Panc1 (cell line): Measurements from ENCODE around the gene ATAD5. TPM values are rescaled to one million over a fixed set of nuclear protein-coding genes. Genes with fewer than 3 reads are reported as not detected.

Experiments
- ATAC-seq: fragments of 200-7000 bp; cut with Tn5 transposase; 2 replicates; pipeline ENCODE4 v1.9.1; 2020; ENCODE audit warnings: mild to moderate bottlenecking, moderate library complexity
- Bru-seq: library from RNA; stranded (reverse); fragments of 400-500 nt; gene quantifications from one replicate; lab custom pipeline; 2021; lab: Mats Ljungman, UMichigan
- BruChase-seq, 2 experiments: library from RNA; stranded (reverse); fragments of 400-500 nt; gene quantifications; one replicate each; lab custom pipeline; 2021; lab: Mats Ljungman, UMichigan
- BruUV-seq: library from RNA; stranded (reverse); fragments of 400-500 nt; replicated peaks from 2 replicates; lab custom pipeline; 2021; lab: Mats Ljungman, UMichigan
- CTCF ChIA-PET: fragments of 300-600 bp; sonication (Branson Sonifier 250); formaldehyde crosslinking; loops from one replicate; lab custom pipeline; 2022; ENCODE audit warnings: antibody characterized with exemption; lab: Charles Lee
- POLR2A ChIA-PET: fragments of 300-600 bp; sonication (Branson Sonifier 250); formaldehyde crosslinking; loops from one replicate; lab custom pipeline; 2022; ENCODE audit warnings: antibody characterized with exemption; lab: Charles Lee
- DNase-seq: peaks from one replicate; pipeline ENCODE4 v3.0.0-alpha.2; 2010; ENCODE audit warnings: low read depth, low spot score
- H3K27ac ChIP-seq: 2 replicates; pipeline ENCODE4 v1.5.1; 2011; ENCODE audit warnings: mild to moderate bottlenecking, low read length, inconsistent platforms
- H3K27me3 ChIP-seq: fragments of 200-500 bp; sonication (Bioruptor generic); 2 replicates; pipeline ENCODE4 v1.6.0; 2014; ENCODE audit warnings: low read length, inconsistent platforms; ENCODE audit not compliant: control insufficient read depth, insufficient read depth
- H3K36me3 ChIP-seq: fragments of 200-500 bp; sonication (Bioruptor generic); 2 replicates; pipeline ENCODE4 v1.5.1; 2014; ENCODE audit warnings: inconsistent platforms, mild to moderate bottlenecking, low read length, moderate library complexity; ENCODE audit not compliant: control insufficient read depth, insufficient read depth
- H3K4me1 ChIP-seq: 2 replicates; pipeline ENCODE4 v1.5.1; 2011; ENCODE audit warnings: inconsistent platforms, mild to moderate bottlenecking, low read length, moderate library complexity; ENCODE audit not compliant: control insufficient read depth, insufficient read depth
- H3K4me3 ChIP-seq, 2 experiments: 2 replicates each; pipeline ENCODE4 v1.5.1; 2011 to 2012; ENCODE audit warnings: low read depth in 2 of 2, low read length in 2 of 2, mild to moderate bottlenecking in 2 of 2, inconsistent platforms in 1 of 2, moderate library complexity in 1 of 2
- H3K9me3 ChIP-seq: fragments of 200-500 bp; sonication (Bioruptor generic); 2 replicates; pipeline ENCODE4 v1.5.1; 2014; ENCODE audit warnings: low read depth, mild to moderate bottlenecking, inconsistent platforms, low read length, moderate library complexity; ENCODE audit not compliant: control insufficient read depth, insufficient read depth
- POLR2AphosphoS5 ChIP-seq: IDR thresholded peaks from 2 replicates; pipeline ENCODE4 v1.6.1; 2012; ENCODE audit warnings: mild to moderate bottlenecking, low read depth, low read length, moderate library complexity
- SIN3A ChIP-seq: IDR thresholded peaks from 2 replicates; pipeline ENCODE4 v1.6.1; 2012; ENCODE audit warnings: low read depth, mild to moderate bottlenecking, low read length, moderate library complexity, borderline replicate concordance; ENCODE audit not compliant: insufficient read depth
- TCF7L2 ChIP-seq: IDR thresholded peaks from 2 replicates; pipeline ENCODE4 v1.6.1; 2011; ENCODE audit warnings: mild to moderate bottlenecking, low read depth, low read length, inconsistent platforms
- in situ Hi-C: cut with HindIII; loops from 2 replicates; pipeline ENCODE4 v1.10.0; 2016; ENCODE audit warnings: low sequenced_read_pairs, low pct_unique_long_range_greater_than_20kb
- intact Hi-C: fragments of 100-400 bp; cut with micrococcal nuclease; formaldehyde crosslinking; loops from one replicate; pipeline ENCODE4 v1.10.0; 2022; ENCODE audit not compliant: unreplicated experiment
- long read RNA-seq: library from polyadenylated mRNA; unstranded; transcript quantifications from one replicate; pipeline ENCODE4 v2.0.0, GENCODE V29; 2021; ENCODE audit not compliant: unreplicated experiment
- polyA plus RNA-seq: library from polyadenylated mRNA; unstranded; fragments of >200 nt; gene quantifications from one replicate; pipeline ENCODE4 v1.2.1, GENCODE V29; 2012; ENCODE audit warnings: missing spikeins; ENCODE audit not compliant: insufficient read length
- total RNA-seq: library from RNA; stranded (reverse); gene quantifications from one replicate; pipeline ENCODE4 v1.2.1, GENCODE V29; 2021; ENCODE audit not compliant: unreplicated experiment
- TF ChIP-seq, protein P1 (sequence below): fragments of 450-650 bp; IDR thresholded peaks from 2 replicates; pipeline ENCODE4 v1.5.1; 2017; ENCODE audit warnings: mild to moderate bottlenecking
- TF ChIP-seq, protein P2 (sequence below), 2 experiments: IDR thresholded peaks; 2 replicates each; pipeline ENCODE4 v1.6.1; 2011 to 2012; ENCODE audit warnings: low read depth in 2 of 2, control low read depth in 1 of 2, low read length in 1 of 2, mild to moderate bottlenecking in 1 of 2, moderate library complexity in 1 of 2; ENCODE audit not compliant: insufficient read depth in 1 of 2

Gene ATAD5, protein sequence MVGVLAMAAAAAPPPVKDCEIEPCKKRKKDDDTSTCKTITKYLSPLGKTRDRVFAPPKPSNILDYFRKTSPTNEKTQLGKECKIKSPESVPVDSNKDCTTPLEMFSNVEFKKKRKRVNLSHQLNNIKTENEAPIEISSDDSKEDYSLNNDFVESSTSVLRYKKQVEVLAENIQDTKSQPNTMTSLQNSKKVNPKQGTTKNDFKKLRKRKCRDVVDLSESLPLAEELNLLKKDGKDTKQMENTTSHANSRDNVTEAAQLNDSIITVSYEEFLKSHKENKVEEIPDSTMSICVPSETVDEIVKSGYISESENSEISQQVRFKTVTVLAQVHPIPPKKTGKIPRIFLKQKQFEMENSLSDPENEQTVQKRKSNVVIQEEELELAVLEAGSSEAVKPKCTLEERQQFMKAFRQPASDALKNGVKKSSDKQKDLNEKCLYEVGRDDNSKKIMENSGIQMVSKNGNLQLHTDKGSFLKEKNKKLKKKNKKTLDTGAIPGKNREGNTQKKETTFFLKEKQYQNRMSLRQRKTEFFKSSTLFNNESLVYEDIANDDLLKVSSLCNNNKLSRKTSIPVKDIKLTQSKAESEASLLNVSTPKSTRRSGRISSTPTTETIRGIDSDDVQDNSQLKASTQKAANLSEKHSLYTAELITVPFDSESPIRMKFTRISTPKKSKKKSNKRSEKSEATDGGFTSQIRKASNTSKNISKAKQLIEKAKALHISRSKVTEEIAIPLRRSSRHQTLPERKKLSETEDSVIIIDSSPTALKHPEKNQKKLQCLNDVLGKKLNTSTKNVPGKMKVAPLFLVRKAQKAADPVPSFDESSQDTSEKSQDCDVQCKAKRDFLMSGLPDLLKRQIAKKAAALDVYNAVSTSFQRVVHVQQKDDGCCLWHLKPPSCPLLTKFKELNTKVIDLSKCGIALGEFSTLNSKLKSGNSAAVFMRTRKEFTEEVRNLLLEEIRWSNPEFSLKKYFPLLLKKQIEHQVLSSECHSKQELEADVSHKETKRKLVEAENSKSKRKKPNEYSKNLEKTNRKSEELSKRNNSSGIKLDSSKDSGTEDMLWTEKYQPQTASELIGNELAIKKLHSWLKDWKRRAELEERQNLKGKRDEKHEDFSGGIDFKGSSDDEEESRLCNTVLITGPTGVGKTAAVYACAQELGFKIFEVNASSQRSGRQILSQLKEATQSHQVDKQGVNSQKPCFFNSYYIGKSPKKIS (N-terminal part only)
- total RNA-seq (11.5 TPM), Bru-seq, nascent RNA (percentile 74 among the genes with signal in this experiment), BruChase-seq, experiment 1, labeled RNA remaining after a 2-hour chase (percentile 82 among the genes with signal in this experiment), BruChase-seq, experiment 2, labeled RNA remaining after a 6-hour chase (percentile 82 among the genes with signal in this experiment)
- polyA plus RNA-seq = 1.0 TPM
- long read RNA-seq, partial matches to known transcripts = 11 of 14 reads
- long read RNA-seq, other reads (novel, unspliced or antisense) = 3 of 14 reads

DNA sequence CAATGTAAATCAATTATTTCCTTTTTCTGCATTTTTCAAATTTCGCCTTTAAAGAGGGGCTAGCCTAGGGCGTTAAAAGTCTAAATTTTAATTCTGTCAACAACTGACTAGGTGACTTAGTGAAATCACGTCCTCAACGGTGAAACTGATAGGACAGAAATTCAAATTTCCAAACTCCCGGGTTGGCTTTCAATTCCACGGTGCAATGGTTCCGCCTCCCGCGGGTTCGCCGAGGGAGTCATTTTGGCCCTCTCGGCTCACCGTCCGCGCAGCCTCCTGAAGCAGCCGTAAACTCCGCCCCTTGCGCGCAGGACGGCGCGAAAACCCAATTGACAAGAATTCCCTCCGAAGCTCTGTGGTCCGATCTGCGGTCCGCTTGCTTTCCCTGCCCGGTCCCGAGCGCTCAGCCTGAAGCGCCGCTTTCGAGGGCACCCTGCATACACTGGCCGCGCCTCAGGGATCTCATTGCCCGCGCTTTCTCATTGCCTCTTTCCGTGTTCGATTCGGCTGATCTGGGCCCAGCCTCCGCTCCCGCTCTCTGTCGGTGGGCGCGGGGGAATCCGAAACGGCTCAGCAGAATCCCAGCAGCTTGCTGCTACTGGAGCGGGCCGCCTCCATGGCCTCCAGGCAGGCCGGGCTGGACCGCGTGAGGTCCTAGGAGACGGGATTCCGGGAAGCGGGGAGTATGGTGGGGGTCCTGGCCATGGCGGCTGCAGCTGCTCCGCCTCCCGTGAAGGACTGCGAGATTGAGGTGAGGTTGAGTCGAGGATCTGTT is at the start of gene ATAD5:
Gene ATAD5 (plus strand): TSS at position 304 of the 775 bp plus-strand sequence. CDS start 382 bp downstream, at position 686.
- BruUV-seq = no TSS peak
- CTCF ChIA-PET = no interaction called here

More for the DNA sequence above, at the start of gene ATAD5:
- Histone ChIP-seq H3K4me1 (peaks cover 15% of the 10 kb centered on the region), H3K9me3 (no peaks in the 10 kb centered on the region), H3K4me3 (peak within 1 kb of the TSS; percentile 78 to 88), H3K27ac (peak within 1 kb of the TSS; percentile 98), H3K36me3 (no peaks in the 10 kb centered on the region; the same call in 1 of the 2 replicates), H3K27me3 (no peaks in the 10 kb centered on the region)
- in situ Hi-C loops = no loop called here
- DNase-seq (peak; percentile 64), ATAC-seq (peak; percentile 98)
- intact Hi-C loops = no loop called here
- no peak for TF ChIP-seq TCF7L2
- peak; percentile 93 for TF ChIP-seq POLR2AphosphoS5
- TF ChIP-seq, protein P1, sequence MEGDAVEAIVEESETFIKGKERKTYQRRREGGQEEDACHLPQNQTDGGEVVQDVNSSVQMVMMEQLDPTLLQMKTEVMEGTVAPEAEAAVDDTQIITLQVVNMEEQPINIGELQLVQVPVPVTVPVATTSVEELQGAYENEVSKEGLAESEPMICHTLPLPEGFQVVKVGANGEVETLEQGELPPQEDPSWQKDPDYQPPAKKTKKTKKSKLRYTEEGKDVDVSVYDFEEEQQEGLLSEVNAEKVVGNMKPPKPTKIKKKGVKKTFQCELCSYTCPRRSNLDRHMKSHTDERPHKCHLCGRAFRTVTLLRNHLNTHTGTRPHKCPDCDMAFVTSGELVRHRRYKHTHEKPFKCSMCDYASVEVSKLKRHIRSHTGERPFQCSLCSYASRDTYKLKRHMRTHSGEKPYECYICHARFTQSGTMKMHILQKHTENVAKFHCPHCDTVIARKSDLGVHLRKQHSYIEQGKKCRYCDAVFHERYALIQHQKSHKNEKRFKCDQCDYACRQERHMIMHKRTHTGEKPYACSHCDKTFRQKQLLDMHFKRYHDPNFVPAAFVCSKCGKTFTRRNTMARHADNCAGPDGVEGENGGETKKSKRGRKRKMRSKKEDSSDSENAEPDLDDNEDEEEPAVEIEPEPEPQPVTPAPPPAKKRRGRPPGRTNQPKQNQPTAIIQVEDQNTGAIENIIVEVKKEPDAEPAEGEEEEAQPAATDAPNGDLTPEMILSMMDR = no peak
- peak; percentile 98 for TF ChIP-seq SIN3A
- TF ChIP-seq, protein P2, sequence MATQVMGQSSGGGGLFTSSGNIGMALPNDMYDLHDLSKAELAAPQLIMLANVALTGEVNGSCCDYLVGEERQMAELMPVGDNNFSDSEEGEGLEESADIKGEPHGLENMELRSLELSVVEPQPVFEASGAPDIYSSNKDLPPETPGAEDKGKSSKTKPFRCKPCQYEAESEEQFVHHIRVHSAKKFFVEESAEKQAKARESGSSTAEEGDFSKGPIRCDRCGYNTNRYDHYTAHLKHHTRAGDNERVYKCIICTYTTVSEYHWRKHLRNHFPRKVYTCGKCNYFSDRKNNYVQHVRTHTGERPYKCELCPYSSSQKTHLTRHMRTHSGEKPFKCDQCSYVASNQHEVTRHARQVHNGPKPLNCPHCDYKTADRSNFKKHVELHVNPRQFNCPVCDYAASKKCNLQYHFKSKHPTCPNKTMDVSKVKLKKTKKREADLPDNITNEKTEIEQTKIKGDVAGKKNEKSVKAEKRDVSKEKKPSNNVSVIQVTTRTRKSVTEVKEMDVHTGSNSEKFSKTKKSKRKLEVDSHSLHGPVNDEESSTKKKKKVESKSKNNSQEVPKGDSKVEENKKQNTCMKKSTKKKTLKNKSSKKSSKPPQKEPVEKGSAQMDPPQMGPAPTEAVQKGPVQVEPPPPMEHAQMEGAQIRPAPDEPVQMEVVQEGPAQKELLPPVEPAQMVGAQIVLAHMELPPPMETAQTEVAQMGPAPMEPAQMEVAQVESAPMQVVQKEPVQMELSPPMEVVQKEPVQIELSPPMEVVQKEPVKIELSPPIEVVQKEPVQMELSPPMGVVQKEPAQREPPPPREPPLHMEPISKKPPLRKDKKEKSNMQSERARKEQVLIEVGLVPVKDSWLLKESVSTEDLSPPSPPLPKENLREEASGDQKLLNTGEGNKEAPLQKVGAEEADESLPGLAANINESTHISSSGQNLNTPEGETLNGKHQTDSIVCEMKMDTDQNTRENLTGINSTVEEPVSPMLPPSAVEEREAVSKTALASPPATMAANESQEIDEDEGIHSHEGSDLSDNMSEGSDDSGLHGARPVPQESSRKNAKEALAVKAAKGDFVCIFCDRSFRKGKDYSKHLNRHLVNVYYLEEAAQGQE (IDR thresholded peaks at IDR 0.05; ENCODE audit: insufficient read depth in 1 of 2, low read depth in 2 of 2, low read length in 1 of 2) = peak in 1 of 2 experiments; percentile 67; a peak in 2 of 4 replicates
- POLR2A ChIA-PET = no interaction called here
